ENCODE data around the gene PCDHB9.
"Not testable (repeated sequence)": the region's sequence is repeated elsewhere in the genome, so short reads cannot be mapped to it uniquely, and the experiment has no call there.

PCDHB9 gene

GRCh38 chr5:141186897-141187512, at the start of gene PCDHB9:
Gene PCDHB9, plus strand, starts transcription at chr5:141187161. Its CDS starts 158 bp downstream, at chr5:141187319.
- FAIRE-seq, result no peak

- not testable (repeated sequence) for FAIRE-seq
Measured at GRCh38 chr5:141137346-141137745, 49.6 kb upstream of the PCDHB9 start.

- FAIRE-seq, result no peak
Measured at GRCh38 chr5:141149812-141150211, 37.1 kb upstream of the PCDHB9 start, which contains the start of gene PCDHB6. Gene PCDHB6, plus strand, starts transcription at chr5:141150057. Its CDS starts 201 bp downstream, at chr5:141150258.

- FAIRE-seq, result no peak
Measured at GRCh38 chr5:141150224-141150992, 36.6 kb upstream of the PCDHB9 start.

- no peak for FAIRE-seq
Measured at GRCh38 chr5:141150993-141151325, 36.0 kb upstream of the PCDHB9 start.

- not testable (repeated sequence) for FAIRE-seq
Measured at GRCh38 chr5:141151632-141152031, 35.3 kb upstream of the PCDHB9 start.

GRCh38 chr5:141152096-141152495, 34.9 kb upstream of the PCDHB9 start:
- FAIRE-seq, result not testable (repeated sequence)

GRCh38 chr5:141155540-141156374, 31.2 kb upstream of the PCDHB9 start:
- no peak for FAIRE-seq

- not testable (repeated sequence) for FAIRE-seq
Measured at GRCh38 chr5:141157356-141157755, 29.6 kb upstream of the PCDHB9 start.

- not testable (repeated sequence) for FAIRE-seq
Measured at GRCh38 chr5:141157901-141158300, 29.1 kb upstream of the PCDHB9 start.

- FAIRE-seq, result no peak
Measured at GRCh38 chr5:141172381-141173204, 14.4 kb upstream of the PCDHB9 start, which contains the start of gene PCDHB7. Gene PCDHB7, plus strand, starts transcription at chr5:141172644. Its CDS starts 192 bp downstream, at chr5:141172836.

- FAIRE-seq, result not testable (repeated sequence)
Measured at GRCh38 chr5:141174291-141175104, 12.5 kb upstream of the PCDHB9 start.

GRCh38 chr5:141175933-141176332, 11.0 kb upstream of the PCDHB9 start:
- FAIRE-seq, result peak; percentile 86

GRCh38 chr5:141177577-141178191, 9.3 kb upstream of the PCDHB9 start, which contains the start of gene PCDHB8:
Gene PCDHB8, plus strand, starts transcription at chr5:141177790. Its CDS starts 245 bp downstream, at chr5:141178035.
- not testable (repeated sequence) for FAIRE-seq

GRCh38 chr5:141179371-141179770, 7.6 kb upstream of the PCDHB9 start:
- not testable (repeated sequence) for FAIRE-seq

GRCh38 chr5:141179876-141180275, 7.1 kb upstream of the PCDHB9 start:
- FAIRE-seq, result not testable (repeated sequence)

- no peak for FAIRE-seq
Measured at GRCh38 chr5:141180313-141180712, 6.6 kb upstream of the PCDHB9 start.

- FAIRE-seq, result no peak
Measured at GRCh38 chr5:141182248-141182647, 4.7 kb upstream of the PCDHB9 start, which contains the start of gene PCDHB16. Gene PCDHB16, plus strand, starts transcription at chr5:141182387. Its CDS starts 173 bp downstream, at chr5:141182560.

- FAIRE-seq, result not testable (repeated sequence)
Measured at GRCh38 chr5:141184117-141184855, 2.7 kb upstream of the PCDHB9 start.

- FAIRE-seq, result not testable (repeated sequence)
Measured at GRCh38 chr5:141188682-141189081, 1.7 kb downstream of the PCDHB9 start.

All from endometrium (tissue), 2 donors.